Myocyte (in vitro differentiated cells): ENCODE data around the gene IFNW1. TPM values are rescaled to one million over a fixed set of nuclear protein-coding genes. Genes with fewer than 3 reads are reported as not detected.
A peak's percentile ranks its signal among the peaks of the same experiment; 100 is the strongest.

ENCODE experiments used
- DNase-seq: peaks from one replicate; pipeline ENCODE4 v3.0.0-alpha.2; 2012; ENCODE audit warnings: low read depth
- total RNA-seq: library from RNA; depleted of rRNA; stranded (reverse); fragments of >200 nt; gene quantifications from 2 replicates; pipeline ENCODE4 v1.2.3, GENCODE V29; 2014

Gene IFNW1
- total RNA-seq, 1 donor from 2014 or later: not detected

GRCh38 chr9:21110708-21111576 is 30.7 kb downstream of the IFNW1 start:
- DNase-seq: peak; percentile 81

GRCh38 chr9:21104787-21105186 is 36.8 kb downstream of the IFNW1 start:
- DNase-seq: no peak

GRCh38 chr9:21102305-21102704 is 39.3 kb downstream of the IFNW1 start:
- no peak for DNase-seq

GRCh38 chr9:21097817-21098216 is 43.8 kb downstream of the IFNW1 start:
- DNase-seq: no peak

DNA sequence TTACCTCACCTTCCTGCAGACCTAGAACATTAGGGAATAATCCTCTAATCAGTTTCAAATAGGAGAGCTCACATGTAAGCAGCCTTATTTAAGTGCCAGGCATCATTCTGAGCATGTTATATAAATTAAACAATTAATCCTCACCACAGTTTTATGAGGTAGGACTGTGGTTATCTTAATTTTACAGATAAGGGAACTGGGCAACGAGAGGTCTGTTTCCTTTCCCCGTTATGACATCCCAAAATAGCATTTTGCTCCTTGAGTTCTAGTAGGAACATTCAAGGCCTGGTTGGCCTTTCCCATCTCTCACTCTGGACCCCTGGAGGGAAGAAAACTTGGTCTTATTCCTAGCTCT is 44.8 kb downstream of the IFNW1 start:
- DNase-seq: no peak

GRCh38 chr9:21096172-21096900 is 45.3 kb downstream of the IFNW1 start:
- DNase-seq: peak; percentile 83

GRCh38 chr9:21095561-21095960 is 46.1 kb downstream of the IFNW1 start:
- DNase-seq: no peak

Other genes with a start within 250 kb of the IFNW1 start
- 0.10 and 0.16 TPM in 2 replicates for gene HACD4, start 110.2 kb downstream of the IFNW1 start, total RNA-seq
- gene IFNB1, start 63.9 kb downstream of the IFNW1 start, total RNA-seq: not detected in 2 replicates
- not detected in 2 replicates for gene IFNA21, start 24.8 kb upstream of the IFNW1 start, total RNA-seq
- not detected in 2 replicates for gene IFNA4, start 45.8 kb upstream of the IFNW1 start, total RNA-seq
- not detected in 2 replicates for gene IFNA7, start 60.4 kb upstream of the IFNW1 start, total RNA-seq
- not detected in 2 replicates for gene IFNA10, start 65.3 kb upstream of the IFNW1 start, total RNA-seq
- gene IFNA16, start 75.5 kb upstream of the IFNW1 start, total RNA-seq: not detected in 2 replicates
- not detected in 2 replicates for gene IFNA17, start 86.4 kb upstream of the IFNW1 start, total RNA-seq
- gene IFNA14, start 98.2 kb upstream of the IFNW1 start, total RNA-seq: not detected in 2 replicates
- gene IFNA5, start 163.5 kb upstream of the IFNW1 start, total RNA-seq: not detected in 2 replicates
- gene KLHL9, start 193.6 kb upstream of the IFNW1 start, total RNA-seq: 24.7 and 26.5 TPM in 2 replicates
- gene IFNA6, start 209.1 kb upstream of the IFNW1 start, total RNA-seq: not detected in 2 replicates
- not detected in 2 replicates for gene IFNA13, start 226.2 kb upstream of the IFNW1 start, total RNA-seq
- gene IFNA2, start 243.6 kb upstream of the IFNW1 start, total RNA-seq: not detected in 2 replicates